Activated CD8-positive, alpha-beta memory T cell treated with anti-CD3 and anti-CD28 coated beads, Interleukin-2, amount 50 U/mL, for 1 hour (primary cell): ENCODE data around the gene TFIP11.

Experiments
- DNase-seq: peaks from one replicate; pipeline ENCODE4 v3.0.0-alpha.2; 2020; ENCODE audit errors: extremely low read depth

The TFIP11 gene

DNA sequence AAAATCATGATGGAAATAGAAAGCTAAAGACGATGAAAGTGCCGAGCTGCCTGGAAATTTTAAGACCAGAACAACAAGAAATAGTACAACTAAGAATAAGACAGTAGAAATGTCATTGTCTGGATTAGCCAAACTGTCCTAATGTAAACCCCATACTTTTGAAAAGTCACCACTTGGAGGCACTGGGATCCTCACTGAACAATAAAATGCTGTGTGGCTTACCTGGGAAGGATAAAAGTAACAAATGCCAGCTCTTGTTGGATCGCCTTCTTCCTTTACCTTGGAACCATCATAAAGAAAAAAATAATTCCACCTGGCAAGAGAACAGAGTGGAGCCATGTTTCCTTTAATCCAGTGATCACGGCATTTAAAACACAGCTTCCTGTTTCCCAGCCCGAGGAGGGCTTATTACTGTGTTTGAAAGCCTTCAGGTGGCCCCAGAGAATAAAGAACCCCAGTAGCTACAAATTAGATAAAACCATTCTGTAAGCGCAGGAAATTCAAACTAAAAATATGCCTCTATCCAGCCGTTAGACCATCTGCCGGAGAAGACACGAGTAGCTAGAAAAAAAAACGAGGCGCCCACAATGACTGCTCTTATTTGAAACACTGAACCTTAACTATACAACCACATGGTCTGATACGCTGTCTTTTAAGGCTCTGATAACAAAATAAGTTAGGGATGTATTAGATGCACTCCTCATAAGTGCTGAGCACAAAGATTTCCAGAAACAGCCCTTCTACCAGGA lies 33.1 kb downstream of the TFIP11 start:
- no peak for DNase-seq

DNA sequence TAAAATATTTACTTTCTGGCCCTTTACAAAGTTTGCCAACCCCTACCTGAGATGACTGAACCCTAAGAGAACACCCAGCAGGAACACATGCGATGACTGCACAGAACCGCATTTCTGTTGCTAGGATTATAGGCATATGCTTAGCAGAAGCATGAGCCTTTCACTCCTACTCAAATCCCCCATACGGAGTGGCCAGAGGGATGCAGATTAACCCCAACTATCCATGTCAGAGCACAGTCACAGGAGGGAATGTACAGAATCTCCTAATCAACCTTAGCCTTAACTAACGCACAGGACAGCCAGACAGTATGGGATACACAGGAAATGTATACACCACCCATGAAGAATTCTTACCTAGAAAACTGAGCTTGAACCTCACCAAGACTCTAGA lies 34.9 kb downstream of the TFIP11 start:
- no peak for DNase-seq

DNA sequence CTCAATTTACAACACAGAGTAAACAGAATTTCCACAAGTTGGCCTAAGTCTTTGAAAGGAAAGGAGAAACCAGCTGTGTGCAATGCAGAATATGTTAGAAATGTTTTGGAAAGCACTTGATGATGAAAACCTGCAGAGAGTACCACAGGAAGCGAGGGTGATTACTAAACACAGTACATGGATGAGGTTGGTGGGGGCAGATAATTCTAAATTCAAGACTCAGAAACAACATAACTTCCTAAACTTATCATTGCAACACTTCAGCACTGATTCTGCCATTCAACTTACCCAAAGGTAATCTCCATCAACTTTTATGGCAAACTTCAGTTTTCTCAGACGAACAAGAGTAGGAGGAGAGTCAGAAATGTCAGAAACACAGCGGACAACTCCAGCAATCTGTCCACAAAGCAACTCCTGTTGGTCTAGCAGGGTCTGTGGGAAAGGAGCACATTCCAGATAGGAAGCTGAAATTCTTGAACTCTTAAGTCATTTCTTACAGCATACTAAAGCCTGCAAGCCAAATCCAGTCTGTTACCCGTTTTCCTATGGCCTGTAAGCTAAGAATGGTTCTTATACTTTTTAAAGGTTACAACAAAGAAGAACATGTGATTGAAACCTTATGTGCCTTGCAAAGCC lies 35.5 kb downstream of the TFIP11 start:
- DNase-seq, result no peak

DNA sequence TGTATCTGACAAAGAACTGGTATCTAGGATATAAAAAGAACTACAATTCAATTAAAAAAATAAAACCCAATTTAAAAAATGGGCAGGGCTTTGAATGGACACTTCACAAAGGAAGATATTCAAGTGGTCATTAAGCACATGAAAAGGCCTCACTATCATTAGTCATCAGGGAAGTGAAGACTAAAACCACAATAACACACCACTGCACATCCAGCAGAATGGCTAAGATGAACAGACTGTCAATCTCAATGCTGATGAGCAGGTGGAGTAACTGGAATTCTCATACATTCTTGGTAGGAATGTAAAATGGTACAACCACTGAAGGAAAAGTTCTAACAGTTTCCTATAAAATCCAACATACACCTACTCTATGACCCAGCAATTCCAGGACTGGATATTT lies 37.6 kb downstream of the TFIP11 start:
- no peak for DNase-seq

DNA sequence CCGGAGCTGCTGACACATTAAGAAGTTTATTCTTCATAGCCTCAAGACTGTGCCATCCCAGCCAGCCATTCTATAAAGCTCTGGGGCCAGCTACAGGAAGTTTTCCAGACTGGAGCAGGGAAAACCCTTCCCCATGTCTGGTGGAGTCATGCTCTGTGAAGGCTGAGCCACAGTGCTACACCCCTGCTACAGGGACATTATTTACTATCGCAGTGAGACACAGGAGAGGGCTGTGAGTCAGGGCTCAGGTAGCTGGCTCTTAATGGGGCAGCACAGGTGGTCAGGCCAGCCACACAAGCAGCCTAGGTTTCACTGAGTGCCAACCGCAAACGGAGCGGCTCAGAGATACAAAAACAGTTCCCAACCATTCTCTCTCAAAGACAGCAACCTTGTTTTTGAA lies 40.8 kb downstream of the TFIP11 start:
- DNase-seq, result no peak

DNA sequence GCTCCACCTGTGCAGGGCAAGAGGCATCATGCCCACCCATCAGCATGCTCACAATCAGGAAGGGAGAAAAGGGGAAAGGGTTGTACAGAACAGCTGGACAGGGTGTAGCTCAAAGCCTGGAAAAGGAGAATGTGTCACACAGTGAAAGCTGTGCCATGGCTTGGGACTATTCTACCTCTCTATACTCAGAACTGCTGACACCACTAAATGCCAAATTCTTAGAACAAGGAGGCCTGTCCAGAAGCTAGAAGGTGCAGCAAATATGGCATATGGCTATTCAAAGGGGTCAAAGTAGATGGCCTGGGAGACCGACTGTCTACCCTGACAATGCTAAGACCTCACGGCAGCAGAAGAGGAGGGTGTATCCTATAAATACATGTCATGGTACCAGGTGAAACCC lies 41.5 kb downstream of the TFIP11 start:
- no peak for DNase-seq

DNA sequence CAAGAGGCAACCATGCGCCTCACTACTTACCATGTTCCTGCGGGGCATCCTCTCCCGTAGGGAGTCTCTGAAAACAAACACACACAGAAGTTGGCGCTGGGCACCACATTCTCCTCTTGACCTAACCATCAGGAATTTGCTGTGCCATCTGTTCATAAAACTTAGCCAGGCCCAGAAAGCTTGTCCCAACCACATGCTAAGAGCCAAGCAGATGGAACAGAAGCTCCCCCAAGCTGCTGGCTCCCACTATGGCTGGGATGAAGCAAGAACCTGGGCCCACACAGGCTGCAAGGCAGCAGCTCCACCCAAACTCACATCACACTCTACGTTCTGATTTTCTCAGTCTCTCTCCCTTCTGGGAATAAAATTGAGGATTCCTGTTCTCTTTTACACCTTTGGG lies 46.1 kb downstream of the TFIP11 start:
- DNase-seq, result no peak

DNA sequence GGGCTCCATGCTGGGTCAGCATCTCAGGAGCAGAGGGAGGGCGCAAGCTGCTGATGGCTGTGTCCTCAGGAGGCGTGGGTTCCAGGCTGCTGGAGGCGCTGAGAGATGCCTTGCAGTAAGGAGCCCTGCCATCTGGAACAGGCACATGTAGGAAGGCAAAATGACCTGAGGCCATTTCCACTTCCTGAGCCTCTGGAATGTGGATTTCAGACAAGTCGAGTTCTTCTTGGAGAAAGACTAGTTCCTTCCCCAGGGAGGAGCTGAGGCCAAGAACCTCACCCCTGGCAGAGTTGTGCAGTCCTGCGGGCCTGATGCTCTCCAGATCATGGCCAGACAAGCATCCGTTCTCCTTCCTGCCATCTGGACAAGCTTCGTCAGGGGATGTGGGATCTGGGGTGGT lies 48.0 kb downstream of the TFIP11 start:
- no peak for DNase-seq

DNA sequence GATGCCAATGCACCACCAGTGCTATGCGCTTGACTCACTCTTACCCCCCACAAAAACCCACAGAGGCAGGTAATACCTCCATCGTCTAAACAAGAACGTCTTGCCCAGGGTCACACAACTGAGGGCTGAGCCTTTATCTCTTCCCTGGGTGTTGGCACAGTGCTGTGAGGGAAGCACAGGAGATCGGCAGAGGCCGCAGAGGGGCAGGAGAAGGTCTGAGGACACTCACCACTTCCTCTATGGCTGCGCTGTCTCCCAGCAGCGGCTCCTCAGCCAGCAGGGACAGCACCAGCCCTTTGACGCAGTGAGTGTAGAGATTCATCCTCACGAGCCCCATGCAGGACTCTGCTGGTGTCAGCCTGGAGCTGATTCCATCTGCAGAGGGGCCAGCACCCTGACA lies 48.6 kb downstream of the TFIP11 start:
- no peak for DNase-seq

DNA sequence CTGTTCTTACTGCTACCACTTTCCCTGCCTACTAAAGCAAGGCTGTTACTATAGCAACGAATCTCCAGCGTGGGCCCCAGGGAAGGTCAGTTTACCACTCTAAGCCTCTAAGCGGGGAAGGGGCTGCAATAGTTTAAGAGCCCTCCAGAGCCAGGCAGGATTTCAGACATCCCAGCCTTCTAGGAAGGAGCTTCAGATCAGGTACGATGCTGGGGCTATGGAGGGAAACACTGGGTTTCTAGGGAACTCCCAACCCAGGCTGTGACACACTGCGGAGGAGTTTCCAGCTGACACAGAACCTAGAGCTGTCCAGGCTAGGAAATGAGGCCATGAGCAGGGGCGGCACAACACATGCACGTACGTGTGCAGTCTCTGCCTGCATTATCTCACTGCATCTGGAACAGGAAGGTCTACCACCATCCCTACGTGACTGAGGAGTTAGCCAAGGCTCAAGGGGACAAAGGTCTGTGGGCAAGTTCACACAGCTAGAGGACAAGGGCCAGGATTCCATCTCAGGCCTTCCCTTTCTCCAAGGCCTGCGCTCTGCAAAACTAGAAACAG lies 49.1 kb downstream of the TFIP11 start:
- DNase-seq, result no peak

DNA sequence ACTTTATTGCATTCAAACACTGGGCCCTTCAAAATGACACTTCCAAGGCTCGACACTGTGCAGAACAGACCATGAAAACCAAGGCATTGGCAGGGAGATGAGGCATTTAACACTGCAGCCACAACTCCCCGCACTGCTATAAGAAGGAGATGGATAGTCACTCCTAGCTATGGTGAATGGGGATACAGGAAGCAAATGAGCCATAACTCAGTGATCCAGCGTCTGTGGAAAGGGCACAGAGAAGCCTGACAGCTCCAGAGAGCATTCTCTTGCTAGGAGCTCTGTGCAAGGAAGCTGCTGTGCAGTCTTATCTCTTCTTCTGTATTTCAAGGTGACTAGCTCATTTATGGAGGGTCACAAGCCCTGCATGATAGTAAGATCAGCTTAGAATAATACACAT lies 49.6 kb downstream of the TFIP11 start:
- DNase-seq, result no peak

DNA sequence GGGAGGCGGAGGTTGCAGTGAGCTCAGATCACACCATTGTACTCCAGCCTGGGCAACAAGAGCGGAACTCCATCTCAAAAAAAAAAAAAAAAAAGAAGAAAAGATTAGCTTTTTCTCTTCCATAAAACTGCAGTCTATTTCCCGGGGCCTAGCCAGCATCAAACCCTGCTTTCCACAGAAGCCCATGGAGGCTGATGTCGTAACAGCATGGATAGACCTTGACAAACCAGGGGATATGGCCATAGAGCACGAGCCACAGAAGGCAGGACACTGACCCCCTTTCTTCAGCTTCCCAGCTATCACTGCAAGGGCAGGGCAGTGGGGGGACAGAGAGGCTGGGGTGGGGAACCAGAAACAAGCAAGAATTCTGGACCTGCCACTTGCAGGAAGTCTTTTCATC lies 50.2 kb downstream of the TFIP11 start:
- DNase-seq, result no peak

DNA sequence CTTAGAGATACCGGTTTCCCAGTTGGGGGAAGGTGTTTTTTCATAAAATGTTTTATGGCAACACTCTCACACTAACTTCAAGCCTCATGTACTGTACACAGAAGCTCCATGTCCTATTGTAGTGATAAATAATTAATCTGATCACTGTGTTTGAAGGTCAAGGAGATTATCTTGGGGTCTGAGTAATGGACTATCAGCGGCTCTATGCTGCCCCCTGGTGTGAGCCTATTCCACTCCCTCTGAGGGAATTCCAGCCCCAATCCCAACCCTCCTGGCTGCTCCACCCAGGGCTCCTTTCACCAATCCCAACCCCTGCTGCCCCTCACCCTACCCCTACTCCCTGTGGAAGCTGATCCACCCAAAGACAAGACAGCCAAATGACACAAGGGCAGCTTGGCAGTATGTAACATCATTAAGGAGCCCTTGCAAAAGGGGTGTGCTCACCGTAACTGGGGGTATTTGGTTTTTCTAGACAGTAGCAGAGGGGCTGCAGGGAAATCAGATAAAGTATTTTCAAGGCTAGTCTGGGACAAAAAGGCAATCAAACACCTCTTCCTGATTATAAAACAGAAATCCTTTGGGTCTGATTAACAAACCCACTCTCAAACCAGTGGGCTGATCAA lies 51.0 kb downstream of the TFIP11 start:
- no peak for DNase-seq

DNA sequence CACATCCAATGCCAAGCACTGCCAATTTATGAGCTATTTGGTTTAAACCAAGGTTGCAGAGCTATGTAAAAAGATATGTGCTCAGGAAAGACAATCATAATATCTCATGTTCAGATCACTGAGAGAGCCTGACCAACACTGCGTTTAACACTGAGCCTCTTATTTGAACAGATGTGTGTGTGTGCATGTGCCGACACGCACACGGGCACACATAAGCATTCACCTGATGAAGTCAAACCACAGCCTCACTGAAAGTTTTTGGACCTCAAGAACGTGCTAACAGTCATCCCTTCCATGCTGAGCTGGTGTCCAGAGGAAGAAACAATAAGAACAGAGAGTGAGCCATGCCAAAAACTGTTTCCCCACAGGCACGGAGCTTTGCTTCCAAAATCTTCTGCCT lies 52.1 kb downstream of the TFIP11 start:
- DNase-seq, result no peak

DNA sequence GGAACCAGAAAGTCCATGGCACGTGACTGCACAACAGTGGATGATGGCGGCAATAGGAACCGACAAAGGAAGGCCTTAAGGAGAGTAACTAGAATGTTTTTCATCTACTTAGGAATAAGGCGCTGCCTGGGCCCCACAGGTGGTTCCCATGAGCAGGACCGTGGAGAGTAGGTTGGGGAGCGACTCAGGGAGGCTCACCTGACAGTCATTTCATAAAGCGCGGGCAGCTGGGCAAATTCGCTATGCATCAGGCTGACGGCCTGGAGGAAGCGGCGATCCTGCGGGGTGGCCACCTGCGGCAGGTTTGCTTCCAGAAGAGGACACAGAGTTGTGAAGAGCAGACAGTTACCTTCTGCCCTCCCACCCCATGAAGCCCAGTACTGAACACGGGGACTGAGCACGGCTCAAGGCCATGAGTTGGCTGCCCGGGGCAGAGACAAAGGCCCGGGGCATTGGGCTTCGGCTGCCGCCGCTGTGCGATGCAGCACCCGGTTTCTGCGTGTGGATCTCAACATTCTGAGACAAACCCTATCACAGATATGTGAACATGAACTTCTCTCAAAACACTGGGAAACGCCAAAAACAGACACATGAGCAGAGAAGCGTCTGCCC lies 54.5 kb downstream of the TFIP11 start:
- DNase-seq, result no peak

DNA sequence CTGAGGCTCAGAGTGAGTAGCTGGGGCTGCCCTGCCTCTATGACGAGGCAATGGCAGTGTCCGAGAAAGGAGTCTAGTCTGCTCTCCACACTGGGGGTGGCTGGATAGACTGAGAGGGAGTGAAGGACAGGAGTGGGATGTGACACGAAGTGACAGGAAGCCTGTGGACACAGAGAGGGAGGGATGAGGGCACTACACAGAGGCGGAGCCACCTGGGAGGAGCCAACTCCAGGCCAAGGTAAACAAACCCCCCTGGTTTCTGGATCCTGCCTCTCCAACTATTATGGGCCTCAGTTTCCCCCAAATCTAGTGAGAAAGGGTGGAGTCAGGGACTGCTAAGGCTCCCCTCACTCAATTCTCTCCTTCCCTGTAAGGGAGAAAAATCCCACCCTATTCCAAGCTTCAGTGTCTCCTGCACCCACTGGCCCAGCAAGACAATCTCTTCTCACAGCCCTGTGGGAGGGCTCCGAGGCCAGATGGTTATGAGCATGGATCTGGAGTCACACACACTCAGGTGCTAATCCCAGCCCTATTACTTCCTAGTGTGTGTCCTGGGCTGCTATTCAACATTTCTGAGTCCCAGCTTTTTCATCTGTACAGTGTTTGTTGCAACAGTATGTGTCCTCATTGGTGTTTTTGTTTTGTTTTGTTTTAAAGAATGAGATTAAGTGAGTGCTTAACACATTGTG lies 58.3 kb downstream of the TFIP11 start:
- no peak for DNase-seq

DNA sequence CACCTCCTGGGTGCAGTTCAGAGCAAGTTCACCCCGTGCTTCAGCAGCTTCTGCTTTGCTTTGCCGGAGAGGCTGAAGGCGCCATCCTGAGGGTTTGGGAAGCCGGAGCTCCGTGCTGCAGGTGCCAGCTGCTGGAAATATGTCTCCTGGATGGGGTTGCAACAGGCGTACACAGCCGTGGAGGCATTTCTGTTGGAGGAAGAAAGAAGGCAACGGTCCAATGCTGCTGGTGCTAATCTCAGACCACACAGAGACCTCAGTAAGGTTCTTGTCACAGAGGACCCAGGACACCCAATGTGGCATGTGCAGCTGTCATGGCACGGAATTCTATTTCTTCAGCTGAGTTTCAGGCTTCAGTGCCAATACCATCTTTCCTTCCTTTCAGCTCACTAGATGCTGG lies 59.1 kb downstream of the TFIP11 start:
- DNase-seq, result no peak

DNA sequence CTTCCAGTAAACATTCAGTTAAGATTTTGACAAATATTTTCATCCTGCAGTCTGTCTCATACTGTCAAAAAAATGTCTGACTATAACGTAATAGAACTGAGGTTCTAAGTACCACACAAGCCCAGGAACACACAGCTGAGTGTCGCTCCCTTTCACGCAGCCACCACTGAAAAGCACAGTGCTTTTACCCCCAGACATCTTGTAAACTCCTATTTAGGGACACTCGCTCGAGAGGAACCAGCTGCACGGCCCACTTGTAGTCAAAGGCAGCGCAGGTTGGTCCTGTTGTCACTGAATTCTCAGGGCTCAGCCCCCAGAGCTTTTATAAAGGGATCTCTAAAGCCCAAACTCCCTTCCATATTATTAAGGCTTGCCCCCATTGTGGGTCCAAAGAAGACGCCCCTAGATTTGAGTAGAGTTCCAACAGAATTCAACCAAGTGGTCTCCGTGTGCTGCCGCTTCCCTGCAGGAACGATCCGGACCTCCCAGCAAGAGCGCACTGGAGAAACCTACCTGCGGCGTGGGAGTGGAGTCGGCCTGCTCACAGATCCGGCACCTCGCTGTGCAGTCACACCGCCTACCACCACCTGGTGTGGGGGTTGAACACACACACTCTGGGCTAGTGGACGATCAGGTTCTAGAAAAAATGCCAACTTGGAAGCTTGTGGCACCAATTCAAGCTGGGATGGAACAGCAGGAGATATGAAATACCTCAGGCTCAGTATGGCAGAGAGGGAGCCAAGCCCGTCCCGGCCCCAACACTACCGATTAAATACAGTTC lies 59.8 kb downstream of the TFIP11 start:
- DNase-seq, result no peak

DNA sequence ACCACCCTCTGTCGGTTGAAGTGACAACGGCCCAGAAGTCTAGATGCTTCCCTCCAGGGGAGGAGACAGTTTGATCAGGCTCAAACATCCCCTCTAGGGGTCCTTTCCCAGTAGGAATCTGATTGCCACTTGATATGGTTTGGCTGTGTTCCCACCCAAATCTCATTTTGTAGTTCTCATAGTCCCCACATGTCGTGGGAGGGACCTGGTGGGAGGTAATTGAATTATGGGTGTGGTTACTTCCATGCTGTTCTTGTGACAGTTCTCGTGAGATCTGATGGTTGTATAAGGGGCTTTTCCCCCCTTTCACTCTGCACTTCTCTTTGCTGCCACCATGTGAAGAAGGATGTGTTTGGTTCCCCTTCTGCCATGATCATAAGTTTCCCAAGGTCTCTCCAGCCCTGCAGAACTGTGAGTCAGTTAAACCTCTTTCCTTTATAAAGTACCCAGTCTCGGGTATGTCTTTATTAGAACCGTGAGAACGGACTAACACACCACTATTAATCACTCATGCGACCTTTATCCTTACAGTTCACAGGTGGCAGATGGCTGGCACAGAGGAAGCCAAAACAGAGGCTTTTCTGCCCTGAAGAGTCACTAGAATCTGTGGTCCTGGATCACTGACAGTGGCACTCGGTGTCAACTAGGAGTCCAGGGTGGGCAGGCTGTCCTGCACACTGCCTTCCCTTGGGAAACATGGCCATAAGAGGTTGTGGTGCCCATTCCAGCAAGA lies 61.7 kb downstream of the TFIP11 start:
- DNase-seq, result no peak

DNA sequence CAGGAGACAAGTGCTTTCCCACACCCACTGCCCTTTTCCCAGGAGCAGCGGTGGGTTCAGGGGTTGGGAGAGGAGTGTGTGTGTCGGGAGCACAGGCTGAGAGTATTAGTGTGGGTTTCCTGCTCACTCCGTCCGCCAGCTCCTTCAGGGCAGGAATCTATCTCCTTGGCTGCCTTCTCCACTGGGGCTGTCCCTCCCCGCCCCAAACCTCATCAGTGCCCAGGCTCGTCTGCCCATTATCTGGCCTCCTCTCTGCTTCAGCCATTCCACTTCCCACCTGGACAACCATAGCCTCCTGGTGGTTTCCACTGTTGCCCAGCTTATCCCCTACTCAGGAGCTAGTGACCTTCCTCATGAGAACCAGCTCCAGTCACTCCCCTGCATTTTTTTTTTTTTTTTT lies 63.3 kb downstream of the TFIP11 start:
- DNase-seq, result no peak

DNA sequence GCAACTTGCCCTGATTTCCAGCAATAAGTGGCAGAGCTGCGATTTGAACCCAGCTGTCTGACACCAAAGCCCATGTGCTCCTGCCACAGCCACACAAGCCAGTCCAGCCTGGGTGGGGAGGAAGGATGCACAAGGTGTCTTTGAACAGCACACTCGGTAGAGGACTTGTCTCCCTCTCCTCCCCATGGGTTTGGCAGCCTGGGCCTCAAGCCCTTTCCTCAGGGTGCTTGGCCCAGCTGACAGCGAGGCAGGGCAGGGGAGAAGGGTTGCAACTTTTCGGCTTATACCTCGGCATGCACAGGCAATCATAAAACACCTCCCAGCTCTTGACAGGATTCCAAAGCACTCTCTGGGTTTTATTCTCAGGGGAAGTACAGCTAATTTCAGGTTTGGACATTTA lies 63.9 kb downstream of the TFIP11 start:
- no peak for DNase-seq
